Spleen (tissue), 7 donors: ENCODE results near the gene TCTN1.

ENCODE experiments used
- CTCF ChIP-seq, 11 experiments: fragments of 200-600 bp in 7 of 11; fragments of 450-650 bp in 4 of 11; sonication (generic) in 4 of 11; IDR thresholded peaks in 8 of 11; conservative IDR thresholded peaks in 3 of 11; 1 replicate in 7 of 11; 2 replicates in 4 of 11; pipeline versions ENCODE4 v1.4.0 to v1.8.0; 2016 to 2021; ENCODE audit warnings: antibody characterized with exemption in 11 of 11, inconsistent platforms in 4 of 11, mild to moderate bottlenecking in 1 of 11
- POLR2A ChIP-seq, 3 donors: fragments of 450-650 bp; IDR thresholded peaks; one replicate each; pipeline ENCODE4 v1.5.1; 2017; ENCODE audit warnings: antibody characterized with exemption in 3 of 3, mild to moderate bottlenecking in 1 of 3
- donor health status: DM: no; HTN: no; CAD: no; lungs with moderate emphysema.
- donor health status: DM: no; HTN: no; CAD: no.
- donor health status: DM: no; HTN: no; CAD: no.

GRCh38 chr12:110627500-110628195 is 13.7 kb downstream of the TCTN1 start:
- TF ChIP-seq CTCF (IDR thresholded peaks at IDR 0.05 in 8 of 11, conservative IDR thresholded peaks at IDR 0.05 in 3 of 11) (no peak), POLR2A (IDR thresholded peaks at IDR 0.05) (no peak)
